NB4 (cell line): Measurements from ENCODE around the gene SPAG9.

Experiments
- DNase-seq: peaks from one replicate; pipeline ENCODE4 v3.0.0; 2010; ENCODE audit warnings: low read depth
- H3K4me3 ChIP-seq: one replicate; pipeline ENCODE4 v1.5.1; 2011; ENCODE audit warnings: mild to moderate bottlenecking, low read depth, low read length, moderate library complexity
- MAX ChIP-seq: IDR thresholded peaks from 2 replicates; pipeline ENCODE4 v1.6.1; 2011; ENCODE audit warnings: low read depth, low read length
- MYC ChIP-seq: IDR thresholded peaks from 2 replicates; pipeline ENCODE4 v1.6.1; 2011; ENCODE audit warnings: low read depth, low read length
- POLR2A ChIP-seq: IDR thresholded peaks from 2 replicates; pipeline ENCODE4 v1.6.1; 2011; ENCODE audit warnings: mild to moderate bottlenecking; ENCODE audit not compliant: insufficient read length; ENCODE audit errors: extremely low read depth
- TF ChIP-seq, protein P1 (sequence below): IDR thresholded peaks from one replicate; pipeline ENCODE4 v1.5.1; 2012; ENCODE audit warnings: low read depth, low read length

SPAG9 gene, protein sequence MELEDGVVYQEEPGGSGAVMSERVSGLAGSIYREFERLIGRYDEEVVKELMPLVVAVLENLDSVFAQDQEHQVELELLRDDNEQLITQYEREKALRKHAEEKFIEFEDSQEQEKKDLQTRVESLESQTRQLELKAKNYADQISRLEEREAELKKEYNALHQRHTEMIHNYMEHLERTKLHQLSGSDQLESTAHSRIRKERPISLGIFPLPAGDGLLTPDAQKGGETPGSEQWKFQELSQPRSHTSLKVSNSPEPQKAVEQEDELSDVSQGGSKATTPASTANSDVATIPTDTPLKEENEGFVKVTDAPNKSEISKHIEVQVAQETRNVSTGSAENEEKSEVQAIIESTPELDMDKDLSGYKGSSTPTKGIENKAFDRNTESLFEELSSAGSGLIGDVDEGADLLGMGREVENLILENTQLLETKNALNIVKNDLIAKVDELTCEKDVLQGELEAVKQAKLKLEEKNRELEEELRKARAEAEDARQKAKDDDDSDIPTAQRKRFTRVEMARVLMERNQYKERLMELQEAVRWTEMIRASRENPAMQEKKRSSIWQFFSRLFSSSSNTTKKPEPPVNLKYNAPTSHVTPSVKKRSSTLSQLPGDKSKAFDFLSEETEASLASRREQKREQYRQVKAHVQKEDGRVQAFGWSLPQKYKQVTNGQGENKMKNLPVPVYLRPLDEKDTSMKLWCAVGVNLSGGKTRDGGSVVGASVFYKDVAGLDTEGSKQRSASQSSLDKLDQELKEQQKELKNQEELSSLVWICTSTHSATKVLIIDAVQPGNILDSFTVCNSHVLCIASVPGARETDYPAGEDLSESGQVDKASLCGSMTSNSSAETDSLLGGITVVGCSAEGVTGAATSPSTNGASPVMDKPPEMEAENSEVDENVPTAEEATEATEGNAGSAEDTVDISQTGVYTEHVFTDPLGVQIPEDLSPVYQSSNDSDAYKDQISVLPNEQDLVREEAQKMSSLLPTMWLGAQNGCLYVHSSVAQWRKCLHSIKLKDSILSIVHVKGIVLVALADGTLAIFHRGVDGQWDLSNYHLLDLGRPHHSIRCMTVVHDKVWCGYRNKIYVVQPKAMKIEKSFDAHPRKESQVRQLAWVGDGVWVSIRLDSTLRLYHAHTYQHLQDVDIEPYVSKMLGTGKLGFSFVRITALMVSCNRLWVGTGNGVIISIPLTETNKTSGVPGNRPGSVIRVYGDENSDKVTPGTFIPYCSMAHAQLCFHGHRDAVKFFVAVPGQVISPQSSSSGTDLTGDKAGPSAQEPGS (N-terminal part only)

GRCh38 chr17:51120739-51121619 lies at the start of gene SPAG9:
TSS of gene SPAG9 (minus strand) at chr17:51120868. CDS start at chr17:51120656, 212 bp downstream.
- DNase-seq = peak; percentile 94
- TF ChIP-seq MAX (no peak; the same call in 1 of the 2 replicates), POLR2A (peak; percentile 67), MYC (peak; percentile 61)
- TF ChIP-seq, protein P1, sequence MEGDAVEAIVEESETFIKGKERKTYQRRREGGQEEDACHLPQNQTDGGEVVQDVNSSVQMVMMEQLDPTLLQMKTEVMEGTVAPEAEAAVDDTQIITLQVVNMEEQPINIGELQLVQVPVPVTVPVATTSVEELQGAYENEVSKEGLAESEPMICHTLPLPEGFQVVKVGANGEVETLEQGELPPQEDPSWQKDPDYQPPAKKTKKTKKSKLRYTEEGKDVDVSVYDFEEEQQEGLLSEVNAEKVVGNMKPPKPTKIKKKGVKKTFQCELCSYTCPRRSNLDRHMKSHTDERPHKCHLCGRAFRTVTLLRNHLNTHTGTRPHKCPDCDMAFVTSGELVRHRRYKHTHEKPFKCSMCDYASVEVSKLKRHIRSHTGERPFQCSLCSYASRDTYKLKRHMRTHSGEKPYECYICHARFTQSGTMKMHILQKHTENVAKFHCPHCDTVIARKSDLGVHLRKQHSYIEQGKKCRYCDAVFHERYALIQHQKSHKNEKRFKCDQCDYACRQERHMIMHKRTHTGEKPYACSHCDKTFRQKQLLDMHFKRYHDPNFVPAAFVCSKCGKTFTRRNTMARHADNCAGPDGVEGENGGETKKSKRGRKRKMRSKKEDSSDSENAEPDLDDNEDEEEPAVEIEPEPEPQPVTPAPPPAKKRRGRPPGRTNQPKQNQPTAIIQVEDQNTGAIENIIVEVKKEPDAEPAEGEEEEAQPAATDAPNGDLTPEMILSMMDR = no peak
- H3K4me3 ChIP-seq = peak within 1 kb of the TSS; percentile 82

GRCh38 chr17:51169340-51169739 lies 48.7 kb upstream of the SPAG9 start:
- no peak overlapping the region for H3K4me3 ChIP-seq
- TF ChIP-seq MYC = no peak
- TF ChIP-seq, protein P1 = no peak
- no peak for TF ChIP-seq POLR2A
- TF ChIP-seq MAX = no peak
- no peak for DNase-seq

DNA sequence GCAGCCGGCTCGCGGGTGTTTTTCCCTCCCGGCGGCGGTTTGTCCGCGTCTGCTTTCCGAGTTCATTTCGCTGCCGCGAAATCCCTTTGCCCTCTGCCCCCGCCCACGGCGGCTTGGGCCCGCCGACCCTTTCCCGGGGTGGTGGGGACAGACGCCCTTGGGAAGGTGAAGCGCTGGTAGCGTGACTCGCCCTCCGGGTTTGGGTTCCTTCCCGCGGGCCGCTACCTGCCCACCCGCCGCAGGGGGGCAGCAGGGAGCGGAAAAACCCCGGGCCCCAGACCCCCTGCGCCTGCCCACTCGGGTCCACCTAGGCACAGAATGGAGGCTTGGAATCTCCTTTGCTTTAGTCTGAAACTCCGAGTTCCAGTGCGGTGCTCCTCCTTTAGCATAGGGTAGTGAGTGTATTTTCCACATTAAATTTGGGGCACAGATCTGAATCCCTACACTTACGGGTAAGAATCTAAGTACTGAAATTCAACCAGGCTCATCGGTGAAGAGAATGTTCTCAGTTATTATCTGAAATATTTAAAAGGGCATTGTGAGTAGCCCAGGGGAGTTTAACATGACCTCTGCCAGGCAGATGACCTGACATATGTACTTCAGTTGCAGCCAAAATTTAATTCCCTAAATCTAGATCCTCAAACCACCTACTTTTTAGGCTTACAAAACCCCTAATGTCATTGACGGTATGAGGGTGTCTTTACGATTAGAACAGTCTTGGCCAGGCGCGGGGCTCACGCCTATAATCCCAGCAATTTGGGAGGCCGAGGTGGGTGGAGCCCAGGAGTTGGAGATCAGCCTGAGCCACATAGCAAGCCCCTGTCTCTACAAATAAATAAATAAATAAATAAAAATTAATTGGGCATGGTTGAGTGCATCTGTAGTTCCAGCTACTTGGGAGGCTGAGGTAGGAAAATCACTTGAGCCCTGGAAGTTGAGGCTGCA lies 46.6 kb upstream of the SPAG9 start:
- peak overlapping the region; percentile 89 for H3K4me3 ChIP-seq
- DNase-seq = peak; percentile 77
- TF ChIP-seq, protein P1 = peak; percentile 74
- TF ChIP-seq POLR2A (peak; percentile 21), MYC (no peak)

- DNase-seq = peak; percentile 88
- peak; percentile 78 for TF ChIP-seq POLR2A
- TF ChIP-seq MAX = peak; percentile 92
- peak; percentile 97 for TF ChIP-seq MYC
- TF ChIP-seq, protein P1 = no peak
- H3K4me3 ChIP-seq = peak within 1 kb of the TSS; percentile 89
These were observed 45.7 kb upstream of the SPAG9 start, which contains the start of gene NME2 for GRCh38 chr17:51166198-51166986. TSS of gene NME2 (plus strand) at chr17:51166411. CDS start at chr17:51166831, 420 bp downstream.
